ENCODE data around the gene ELL. TPM values are rescaled to one million over a fixed set of nuclear protein-coding genes. Genes with fewer than 3 reads are reported as not detected.

ELL gene
- total and polyA plus RNA-seq, 8 donors: 4.1 to 88.7 (median 11.2) TPM

- peaks cover 12 to 35% (median 17%) of the 10 kb centered on the region in 4 donors for H3K4me1 ChIP-seq
- whole genome bisulfite sequencing, 5 donors: 1 to 3% (median 1%) methylated on average over 19 to 58 of the region's 58 CpGs
- H3K4me3 ChIP-seq: peak within 1 kb of the TSS; percentile 60 to 90 (median 83)
- no peaks in the 10 kb centered on the region for H3K9me3 ChIP-seq
- DNase-seq: peak; percentile 99
- intact Hi-C loops (cut with DNase I; ENCODE audit: low total_unique reads): no loop called here
- no peaks in the 10 kb centered on the region for H3K27me3 ChIP-seq
- peaks cover 2 to 17% (median 11%) of the 10 kb centered on the region in 4 donors for H3K36me3 ChIP-seq
- H3K27ac ChIP-seq: peak within 1 kb of the TSS; percentile 91 to 99 (median 98)
- TF ChIP-seq POLR2AphosphoS5 (IDR thresholded peaks at IDR 0.05) (peak; percentile 97 to 99 (median 97)), POLR2A (IDR thresholded peaks at IDR 0.05) (peak in 1 of 4 donors; percentile 54), CTCF (IDR thresholded peaks at IDR 0.05) (no peak)
Observed at GRCh38 chr19:18557411-18558201, 35.7 kb upstream of the ELL start, which contains the start of gene KXD1. TSS of gene KXD1 (plus strand) at chr19:18557870. CDS start at chr19:18562057, 4,187 bp downstream.

GRCh38 chr19:18551631-18552030 lies 29.8 kb upstream of the ELL start:
- Histone ChIP-seq H3K27me3 (no peaks in the 10 kb centered on the region), H3K36me3 (no peaks in the 10 kb centered on the region), H3K9me3 (no peaks in the 10 kb centered on the region), H3K4me1 (no peaks in the 10 kb centered on the region), H3K4me3 (no peak overlapping the region), H3K27ac (no peak overlapping the region)
- DNase-seq: no peak
- TF ChIP-seq CTCF (IDR thresholded peaks at IDR 0.05) (no peak), EP300 (IDR thresholded peaks at IDR 0.05) (no peak), POLR2AphosphoS5 (IDR thresholded peaks at IDR 0.05) (no peak), POLR2A (IDR thresholded peaks at IDR 0.05) (no peak)
- intact Hi-C loops (cut with DNase I; ENCODE audit: low total_unique reads): no loop called here
- 29 to 50% (median 38%) methylated on average over 6 of the region's 6 CpGs for WGBS, 5 donors

- TF ChIP-seq POLR2AphosphoS5 (IDR thresholded peaks at IDR 0.05) (no peak), POLR2A (IDR thresholded peaks at IDR 0.05) (no peak), EP300 (IDR thresholded peaks at IDR 0.05) (no peak), CTCF (IDR thresholded peaks at IDR 0.05) (no peak)
- 3 to 18% (median 10%) methylated on average over 7 to 12 of the region's 12 CpGs for WGBS, 5 donors
- peak; percentile 51 to 84 for DNase-seq
- no peaks in the 10 kb centered on the region for H3K27me3 ChIP-seq
- no peaks in the 10 kb centered on the region for H3K9me3 ChIP-seq
- H3K27ac ChIP-seq: peak overlapping the region; percentile 6 to 96 (median 91)
- peaks cover 22 to 29% (median 27%) of the 10 kb centered on the region in 4 donors for H3K36me3 ChIP-seq
- H3K4me1 ChIP-seq: peaks cover 9 to 27% (median 21%) of the 10 kb centered on the region in 4 donors
- H3K4me3 ChIP-seq: peak overlapping the region; percentile 75 to 93 (median 91)
- intact Hi-C loops (cut with DNase I; ENCODE audit: low total_unique reads): no loop called here
Observed at GRCh38 chr19:18543814-18544475, 22.1 kb upstream of the ELL start.

GRCh38 chr19:18542941-18543813 lies 21.3 kb upstream of the ELL start, which contains the start of gene FKBP8:
TSS of gene FKBP8 (minus strand) at chr19:18543573. CDS start at chr19:18541970, 1,603 bp downstream.
- TF ChIP-seq EP300 (IDR thresholded peaks at IDR 0.05) (no peak), POLR2AphosphoS5 (IDR thresholded peaks at IDR 0.05) (peak in 2 of 3 donors; percentile 48 to 76)
- Histone ChIP-seq H3K27ac (peak within 1 kb of the TSS; percentile 85 to 96 (median 91)), H3K36me3 (peaks cover 22 to 34% (median 33%) of the 10 kb centered on the region in 4 donors), H3K27me3 (no peaks in the 10 kb centered on the region), H3K4me3 (peak within 1 kb of the TSS; percentile 75 to 93 (median 91)), H3K9me3 (no peaks in the 10 kb centered on the region), H3K4me1 (peaks cover 9 to 27% (median 21%) of the 10 kb centered on the region in 4 donors)
- peak; percentile 95 to 98 for DNase-seq
- intact Hi-C loops (cut with DNase I; ENCODE audit: low total_unique reads): no loop called here
- 0 to 1% (median 1%) methylated on average over 18 to 86 of the region's 86 CpGs for WGBS, 5 donors
